GM23248 (cell line): ENCODE measurements around the gene PARL. TPM values are rescaled to one million over a fixed set of nuclear protein-coding genes. Genes with fewer than 3 reads are reported as not detected.
"Not testable (repeated sequence)": the region's sequence is repeated elsewhere in the genome, so short reads cannot be mapped to it uniquely, and the experiment has no call there.

ENCODE experiments used
- DNase-seq: peaks from one replicate; pipeline ENCODE4 v3.0.0-alpha.2; 2015
- H2AFZ ChIP-seq: fragments of 200-600 bp; sonication (generic); 2 replicates; pipeline ENCODE4 v1.6.1; 2016; ENCODE audit warnings: antibody characterized with exemption
- H3F3A ChIP-seq: fragments of 200-600 bp; sonication (generic); 2 replicates; pipeline ENCODE4 v1.6.1; 2016; ENCODE audit warnings: mild to moderate bottlenecking, antibody characterized with exemption, mixed run types; ENCODE audit not compliant: insufficient read depth
- H3K27ac ChIP-seq: fragments of 200-600 bp; sonication (generic); 2 replicates; pipeline ENCODE4 v1.5.1; 2016; ENCODE audit warnings: mild to moderate bottlenecking
- H3K27me3 ChIP-seq: fragments of 200-600 bp; sonication (generic); replicated peaks from 2 replicates; pipeline ENCODE4 v1.6.1; 2016; ENCODE audit warnings: mild to moderate bottlenecking; ENCODE audit not compliant: insufficient read depth
- H3K36me3 ChIP-seq: fragments of 200-600 bp; sonication (generic); 2 replicates; pipeline ENCODE4 v1.6.1; 2016; ENCODE audit warnings: low read depth, mild to moderate bottlenecking
- H3K4me1 ChIP-seq: fragments of 200-600 bp; sonication (generic); 2 replicates; pipeline ENCODE4 v1.6.1; 2016; ENCODE audit warnings: mild to moderate bottlenecking; ENCODE audit not compliant: insufficient read depth
- H3K4me2 ChIP-seq: fragments of 200-600 bp; sonication (generic); one replicate; pipeline ENCODE4 v1.6.1; 2016; ENCODE audit warnings: mild to moderate bottlenecking; ENCODE audit not compliant: unreplicated experiment
- H3K4me3 ChIP-seq: fragments of 200-600 bp; sonication (generic); 2 replicates; pipeline ENCODE4 v1.5.1; 2016; ENCODE audit warnings: mild to moderate bottlenecking
- H3K79me2 ChIP-seq: fragments of 200-600 bp; sonication (generic); 2 replicates; pipeline ENCODE4 v1.6.1; 2016; ENCODE audit warnings: mild to moderate bottlenecking; ENCODE audit not compliant: insufficient read depth
- H3K9ac ChIP-seq: fragments of 200-600 bp; sonication (generic); 2 replicates; pipeline ENCODE4 v1.6.1; 2016; ENCODE audit warnings: mild to moderate bottlenecking
- H3K9me2 ChIP-seq: fragments of 200-600 bp; sonication (generic); 2 replicates; pipeline ENCODE4 v1.6.1; 2016; ENCODE audit warnings: mixed run types, mild to moderate bottlenecking, moderate library complexity; ENCODE audit not compliant: insufficient read depth
- H3K9me3 ChIP-seq: fragments of 200-600 bp; sonication (generic); one replicate; pipeline ENCODE4 v1.6.1; 2017; ENCODE audit warnings: low read depth
- H4K20me1 ChIP-seq: fragments of 200-600 bp; sonication (generic); 2 replicates; pipeline ENCODE4 v1.6.0; 2016; ENCODE audit not compliant: insufficient read depth
- EZH2 ChIP-seq: fragments of 200-600 bp; sonication (generic); IDR thresholded peaks from 2 replicates; pipeline ENCODE4 v1.6.1; 2018; ENCODE audit warnings: antibody characterized with exemption, mild to moderate bottlenecking; ENCODE audit not compliant: insufficient read depth, poor library complexity, severe bottlenecking
- EZH2phosphoT487 ChIP-seq: fragments of 200-600 bp; sonication (generic); IDR thresholded peaks from 2 replicates; pipeline ENCODE4 v1.6.1; 2018; ENCODE audit warnings: antibody characterized with exemption, moderate library complexity, mild to moderate bottlenecking, low read depth; ENCODE audit not compliant: insufficient read depth
- WGBS, 2 experiments: methylation state at CpG; one replicate each; pipeline ENCODE4 v1.1.6; 2015 to 2017; ENCODE audit warnings: low lambda C conversion rate in 2 of 2, low coverage in 1 of 2; ENCODE audit errors: missing lambda C conversion rate in 2 of 2; 5-methylcytosine and 5-hydroxymethylcytosine counted together
- in situ Hi-C: fragments of 300-500 bp; cut with MboI; formaldehyde crosslinking; loops from 2 replicates; pipeline ENCODE4 v1.15.0; 2020
- polyA plus RNA-seq: library from polyadenylated mRNA; unstranded; fragments of >200 nt; fragmentation: Nextera tagmentation; extraction: Ambion mirVana; gene quantifications from 2 replicates; pipeline ENCODE4 v1.2.1, GENCODE V29; 2016
- total RNA-seq: library from RNA; depleted of rRNA; stranded (reverse); fragments of >200 nt; shearing (Covaris generic); gene quantifications from 2 replicates; pipeline ENCODE4 v1.2.3, GENCODE V29; 2014

Gene PARL
- total and polyA plus RNA-seq, 2 experiments from 2014 or later = 35.9 to 61.7 TPM

GRCh38 chr3:183794452-183794851 is 90.2 kb downstream of the PARL start:
- H3K79me2 ChIP-seq = peaks cover 38% of the 10 kb centered on the region
- DNase-seq = no peak
- no peak overlapping the region for H2AFZ ChIP-seq
- H3F3A ChIP-seq = peaks cover 6% of the 10 kb centered on the region; the same call in 1 of the 2 replicates
- peaks cover 44% of the 10 kb centered on the region for H3K36me3 ChIP-seq
- no peaks in the 10 kb centered on the region for H3K27me3 ChIP-seq
- H3K4me1 ChIP-seq = no peaks in the 10 kb centered on the region
- H3K27ac ChIP-seq = no peak overlapping the region
- no peak for TF ChIP-seq EZH2
- TF ChIP-seq EZH2phosphoT487 = no peak
- no peak overlapping the region for H3K4me3 ChIP-seq
- H4K20me1 ChIP-seq = no peaks in the 10 kb centered on the region
- no peaks in the 10 kb centered on the region for H3K9me3 ChIP-seq
- H3K9me2 ChIP-seq = no peaks in the 10 kb centered on the region
- 96 to 97% methylated on average over 4 of the region's 4 CpGs for WGBS, 2 experiments
- in situ Hi-C loops = no loop called here
- H3K4me2 ChIP-seq = no peak overlapping the region
- no peak overlapping the region for H3K9ac ChIP-seq

GRCh38 chr3:183792976-183793375 is 91.7 kb downstream of the PARL start:
- no peak for DNase-seq
- no peak overlapping the region for H3K4me3 ChIP-seq
- peaks cover 49% of the 10 kb centered on the region for H3K79me2 ChIP-seq
- H4K20me1 ChIP-seq = no peaks in the 10 kb centered on the region
- no peak overlapping the region for H3K9ac ChIP-seq
- in situ Hi-C loops = no loop called here
- H3K9me3 ChIP-seq = no peaks in the 10 kb centered on the region
- H3K9me2 ChIP-seq = no peaks in the 10 kb centered on the region
- peaks cover 6% of the 10 kb centered on the region; the same call in 1 of the 2 replicates for H3F3A ChIP-seq
- no peak overlapping the region for H3K27ac ChIP-seq
- H3K4me1 ChIP-seq = no peaks in the 10 kb centered on the region
- H3K27me3 ChIP-seq = no peaks in the 10 kb centered on the region
- TF ChIP-seq EZH2phosphoT487 = no peak
- no peak for TF ChIP-seq EZH2
- no peak overlapping the region for H2AFZ ChIP-seq
- no peak overlapping the region for H3K4me2 ChIP-seq
- 73 to 83% methylated on average over 6 of the region's 6 CpGs for WGBS, 2 experiments
- peaks cover 40% of the 10 kb centered on the region for H3K36me3 ChIP-seq

- TF ChIP-seq EZH2 = no peak
- 97 to 98% methylated on average over 16 of the region's 16 CpGs for WGBS, 2 experiments
- in situ Hi-C loops = no loop called here
These were observed 94.0 kb downstream of the PARL start for GRCh38 chr3:183790700-183791099.

GRCh38 chr3:183789826-183790225 is 94.9 kb downstream of the PARL start:
- Histone ChIP-seq H3K36me3 (peaks cover 55% of the 10 kb centered on the region), H3K9me2 (no peaks in the 10 kb centered on the region), H3K4me2 (no peak overlapping the region), H3K9me3 (no peaks in the 10 kb centered on the region), H3K27me3 (no peaks in the 10 kb centered on the region), H4K20me1 (no peaks in the 10 kb centered on the region), H3K27ac (no peak overlapping the region), H3F3A (peaks cover 6% of the 10 kb centered on the region; the same call in 1 of the 2 replicates), H3K79me2 (peaks cover 57% of the 10 kb centered on the region), H2AFZ (no peak overlapping the region), H3K4me1 (no peaks in the 10 kb centered on the region), H3K4me3 (no peak overlapping the region), H3K9ac (no peak overlapping the region)
- 87 to 90% methylated on average over 4 of the region's 4 CpGs for WGBS, 2 experiments
- TF ChIP-seq EZH2phosphoT487 (no peak), EZH2 (no peak)
- DNase-seq = no peak
- in situ Hi-C loops = no loop called here

More at GRCh38 chr3:183790700-183791099, 94.0 kb downstream of the PARL start:
- Histone ChIP-seq H3K4me3 (no peak overlapping the region), H4K20me1 (no peaks in the 10 kb centered on the region), H3K9ac (no peak overlapping the region), H3K79me2 (peaks cover 57% of the 10 kb centered on the region), H3K4me1 (no peaks in the 10 kb centered on the region), H3K9me2 (no peaks in the 10 kb centered on the region), H3K27ac (no peak overlapping the region), H3K27me3 (no peaks in the 10 kb centered on the region), H3K9me3 (no peaks in the 10 kb centered on the region), H3F3A (peaks cover 6% of the 10 kb centered on the region; the same call in 1 of the 2 replicates), H3K36me3 (peaks cover 52% of the 10 kb centered on the region), H2AFZ (no peak overlapping the region), H3K4me2 (no peak overlapping the region)
- DNase-seq = no peak

- H3K4me3 ChIP-seq, H4K20me1 ChIP-seq, H3K4me2 ChIP-seq, H3K4me1 ChIP-seq, H3K9me3 ChIP-seq, in situ Hi-C loops, H3K9me2 ChIP-seq, H2AFZ ChIP-seq, H3K27me3 ChIP-seq, H3K27ac ChIP-seq, H3K9ac ChIP-seq, DNase-seq, H3F3A ChIP-seq: not testable (repeated sequence)
- WGBS, 2 experiments = 76 to 80% methylated on average over 10 of the region's 10 CpGs
- Histone ChIP-seq H3K36me3 (peaks cover 64% of the 10 kb centered on the region), H3K79me2 (peaks cover 45% of the 10 kb centered on the region)
These were observed 100.2 kb downstream of the PARL start for GRCh38 chr3:183784503-183784902.
